Neuronal stem cell (in vitro differentiated cells): Measurements from ENCODE around the gene PTGDR.

Experiments used
- DNase-seq: peaks from one replicate; pipeline ENCODE4 v3.0.0-alpha.2; 2013; ENCODE audit warnings: low spot score
- H2AFZ ChIP-seq: one replicate; pipeline ENCODE4 v1.6.1; 2013; ENCODE audit warnings: mild to moderate bottlenecking, low read length, inconsistent platforms
- H2AK5ac ChIP-seq: 2 replicates; pipeline ENCODE4 v1.6.1; 2013; ENCODE audit warnings: low read depth, mild to moderate bottlenecking, inconsistent platforms, low read length, moderate library complexity, mixed read lengths
- H2BK120ac ChIP-seq: 2 replicates; pipeline ENCODE4 v1.6.1; 2013; ENCODE audit warnings: low read depth, mild to moderate bottlenecking, inconsistent platforms, low read length, moderate library complexity, mixed read lengths
- H2BK12ac ChIP-seq: one replicate; pipeline ENCODE4 v1.6.1; 2013; ENCODE audit warnings: low read length, inconsistent platforms
- H2BK15ac ChIP-seq: 2 replicates; pipeline ENCODE4 v1.6.1; 2013; ENCODE audit warnings: mild to moderate bottlenecking, low read length, inconsistent platforms, mixed read lengths
- H2BK5ac ChIP-seq: one replicate; pipeline ENCODE4 v1.6.1; 2013; ENCODE audit warnings: inconsistent platforms, mild to moderate bottlenecking, low read length, moderate library complexity
- H3K14ac ChIP-seq: one replicate; pipeline ENCODE4 v1.6.1; 2013; ENCODE audit warnings: low read length, inconsistent platforms
- H3K18ac ChIP-seq: 2 replicates; pipeline ENCODE4 v1.6.1; 2013; ENCODE audit warnings: low read length, inconsistent platforms
- H3K23ac ChIP-seq: 2 replicates; pipeline ENCODE4 v1.6.1; 2013; ENCODE audit warnings: low read depth, mild to moderate bottlenecking, mixed read lengths, low read length, inconsistent platforms; ENCODE audit not compliant: poor library complexity
- H3K27ac ChIP-seq: replicated peaks from 3 replicates; pipeline ENCODE4 v1.5.1; 2013; ENCODE audit warnings: low read length, inconsistent platforms
- H3K27me3 ChIP-seq, 3 experiments: 2 replicates each; pipeline ENCODE4 v1.6.1; 2013; ENCODE audit warnings: low read length in 3 of 3, mild to moderate bottlenecking in 2 of 3, inconsistent platforms in 1 of 3, low read depth in 1 of 3, mixed read lengths in 1 of 3, moderate library complexity in 1 of 3; ENCODE audit not compliant: control insufficient read depth in 3 of 3, insufficient read depth in 3 of 3
- H3K36me3 ChIP-seq, 2 donors: replicated peaks in 1 of 2; 2 replicates each; pipeline ENCODE4 v1.6.1; 2013; ENCODE audit warnings: low read length in 2 of 2; ENCODE audit not compliant: control insufficient read depth in 2 of 2, insufficient read depth in 2 of 2
- H3K4ac ChIP-seq: 2 replicates; pipeline ENCODE4 v1.6.1; 2013; ENCODE audit warnings: inconsistent platforms, mild to moderate bottlenecking, low read length, moderate library complexity
- H3K4me1 ChIP-seq, 2 donors: 1 replicate in 1 of 2; 2 replicates in 1 of 2; pipeline ENCODE4 v1.6.1; 2013; ENCODE audit warnings: low read length in 2 of 2, low read depth in 1 of 2; ENCODE audit not compliant: control insufficient read depth in 2 of 2, insufficient read depth in 1 of 2
- H3K4me2 ChIP-seq: one replicate; pipeline ENCODE4 v1.6.1; 2013; ENCODE audit warnings: mild to moderate bottlenecking, low read length, inconsistent platforms; ENCODE audit not compliant: insufficient read depth, poor library complexity, severe bottlenecking
- H3K4me3 ChIP-seq, 2 donors: 2 replicates each; pipeline ENCODE4 v1.5.1; 2013; ENCODE audit warnings: low read length in 2 of 2, mild to moderate bottlenecking in 2 of 2, inconsistent platforms in 1 of 2, moderate library complexity in 1 of 2
- H3K79me1 ChIP-seq: one replicate; pipeline ENCODE4 v1.6.1; 2013; ENCODE audit warnings: low read depth, mild to moderate bottlenecking, inconsistent platforms, low read length, moderate library complexity
- H3K9ac ChIP-seq: one replicate; pipeline ENCODE4 v1.6.1; 2013; ENCODE audit warnings: mild to moderate bottlenecking, low read depth, low read length, inconsistent platforms; ENCODE audit not compliant: poor library complexity
- H3K9me3 ChIP-seq, 2 donors: replicated peaks in 1 of 2; 2 replicates each; pipeline versions ENCODE3 to v1.6.1; 2013; ENCODE audit warnings: low read length in 2 of 2, mild to moderate bottlenecking in 2 of 2, inconsistent platforms in 1 of 2, low read depth in 1 of 2, mixed read lengths in 1 of 2, moderate library complexity in 1 of 2; ENCODE audit not compliant: control insufficient read depth in 2 of 2, insufficient read depth in 1 of 2
- H4K8ac ChIP-seq: one replicate; pipeline ENCODE4 v1.6.1; 2013; ENCODE audit warnings: low read depth, mild to moderate bottlenecking, inconsistent platforms, low read length, moderate library complexity
- H4K91ac ChIP-seq: one replicate; pipeline ENCODE4 v1.6.1; 2013; ENCODE audit warnings: low read length, low read depth, mild to moderate bottlenecking, inconsistent platforms; ENCODE audit not compliant: poor library complexity
- WGBS, 2 donors: extraction: QIAGEN DNeasy Blood & Tissue Kit; methylation state at CpG; one replicate each; pipeline ENCODE4 v1.1.7; 2013; ENCODE audit warnings: missing lambda C conversion rate in 2 of 2, mixed read lengths in 1 of 2; ENCODE audit not compliant: insufficient read length in 2 of 2, insufficient replicate concordance in 1 of 2; ENCODE audit errors: extremely low coverage in 2 of 2; 5-methylcytosine and 5-hydroxymethylcytosine counted together

The PTGDR gene

GRCh38 chr14:52262600-52262999 is 4.9 kb upstream of the PTGDR start:
- Histone ChIP-seq H2BK120ac (no peak overlapping the region), H3K23ac (peak overlapping the region; percentile 86), H3K27ac (no peak overlapping the region), H3K9ac (no peak overlapping the region), H2BK5ac (no peak overlapping the region), H3K27me3 (peaks cover 2 to 34% (median 15%) of the 10 kb centered on the region in 3 experiments), H4K91ac (no peak overlapping the region), H3K4me2 (no peak overlapping the region), H3K18ac (peak overlapping the region; percentile 11), H4K8ac (no peak overlapping the region), H3K4me3 (no peak overlapping the region), H2BK12ac (peak overlapping the region; percentile 91), H2AFZ (no peak overlapping the region), H3K4ac (no peak overlapping the region), H3K9me3 (peaks cover 0 to 3% of the 10 kb centered on the region in 2 donors), H3K79me1 (no peaks in the 10 kb centered on the region), H2BK15ac (peak overlapping the region; percentile 39), H3K36me3 (no peaks in the 10 kb centered on the region), H2AK5ac (no peak overlapping the region), H3K14ac (no peak overlapping the region), H3K4me1 (peaks cover 0 to 1% of the 10 kb centered on the region in 2 donors)
- no peak for DNase-seq
- WGBS, 2 donors, result no CpG with 5 or more reads among the region's 1 CpG

- H3K27ac ChIP-seq, result no peak overlapping the region
- H3K4ac ChIP-seq, result no peak overlapping the region
- peaks cover 0 to 1% of the 10 kb centered on the region in 2 donors for H3K4me1 ChIP-seq
- no peak overlapping the region for H2BK12ac ChIP-seq
- no peak overlapping the region for H2AFZ ChIP-seq
- no peak overlapping the region for H3K4me2 ChIP-seq
- no peak overlapping the region for H2BK15ac ChIP-seq
- H2AK5ac ChIP-seq, result no peak overlapping the region
- H3K79me1 ChIP-seq, result no peaks in the 10 kb centered on the region
- H3K14ac ChIP-seq, result no peak overlapping the region
- H3K18ac ChIP-seq, result no peak overlapping the region
- H3K9me3 ChIP-seq, result peaks cover 0 to 3% of the 10 kb centered on the region in 2 donors
- no peak overlapping the region for H3K4me3 ChIP-seq
- no peak overlapping the region for H4K8ac ChIP-seq
- DNase-seq, result no peak
- no peak overlapping the region for H3K23ac ChIP-seq
- no peaks in the 10 kb centered on the region for H3K36me3 ChIP-seq
- H2BK5ac ChIP-seq, result no peak overlapping the region
- no peak overlapping the region for H3K9ac ChIP-seq
- H2BK120ac ChIP-seq, result no peak overlapping the region
- no peak overlapping the region for H4K91ac ChIP-seq
- peaks cover 6 to 40% (median 21%) of the 10 kb centered on the region in 3 experiments for H3K27me3 ChIP-seq
Observed at GRCh38 chr14:52263190-52263589, 4.3 kb upstream of the PTGDR start.

- DNase-seq, result no peak
- Histone ChIP-seq H2AFZ (no peak overlapping the region), H3K4me2 (no peak overlapping the region), H3K4me3 (no peak overlapping the region), H3K9ac (no peak overlapping the region), H2BK15ac (no peak overlapping the region), H2BK5ac (no peak overlapping the region), H2BK120ac (no peak overlapping the region), H3K9me3 (peaks cover 0 to 3% of the 10 kb centered on the region in 2 donors), H3K4me1 (peaks cover 0 to 1% of the 10 kb centered on the region in 2 donors), H3K36me3 (no peaks in the 10 kb centered on the region), H3K14ac (no peak overlapping the region), H3K18ac (no peak overlapping the region), H2BK12ac (no peak overlapping the region), H3K4ac (no peak overlapping the region), H3K27ac (no peak overlapping the region), H2AK5ac (no peak overlapping the region), H3K79me1 (no peaks in the 10 kb centered on the region), H3K27me3 (peaks cover 14 to 60% (median 36%) of the 10 kb centered on the region in 3 experiments), H4K8ac (no peak overlapping the region), H4K91ac (no peak overlapping the region), H3K23ac (no peak overlapping the region)
- WGBS, 2 donors, result no CpG with 5 or more reads among the region's 5 CpGs
Observed at GRCh38 chr14:52265253-52265652, 2.2 kb upstream of the PTGDR start.

DNA sequence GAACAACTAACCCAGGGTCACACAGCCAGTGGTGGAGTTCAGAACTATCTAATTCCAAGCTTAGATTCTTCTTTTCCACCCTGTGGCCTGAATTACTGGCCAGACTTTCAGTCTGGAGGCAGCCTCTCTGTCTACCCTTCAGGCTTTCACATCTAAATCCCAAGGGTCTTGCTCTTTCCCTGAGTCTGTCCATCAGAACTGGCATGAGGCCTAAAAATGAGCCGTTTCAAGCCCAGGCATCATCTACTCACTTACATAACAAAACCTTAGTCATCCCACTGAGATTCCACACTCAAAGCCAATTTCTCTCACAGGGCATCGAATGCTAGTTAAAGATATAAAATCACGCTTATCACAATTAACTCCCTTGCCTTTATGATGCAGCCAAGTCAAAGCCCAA is 1.3 kb upstream of the PTGDR start:
- Histone ChIP-seq H3K36me3 (no peaks in the 10 kb centered on the region), H3K79me1 (no peaks in the 10 kb centered on the region), H3K14ac (no peak overlapping the region), H2BK5ac (no peak overlapping the region), H2AK5ac (no peak overlapping the region), H2BK120ac (no peak overlapping the region), H2BK12ac (no peak overlapping the region), H3K4me2 (no peak overlapping the region), H3K9ac (no peak overlapping the region), H3K27me3 (peaks cover 14 to 69% (median 36%) of the 10 kb centered on the region in 3 experiments), H3K4me3 (no peak overlapping the region), H3K23ac (no peak overlapping the region), H4K8ac (no peak overlapping the region), H2AFZ (no peak overlapping the region), H3K27ac (no peak overlapping the region), H4K91ac (no peak overlapping the region), H3K4me1 (peaks cover 0 to 1% of the 10 kb centered on the region in 2 donors), H2BK15ac (no peak overlapping the region), H3K18ac (no peak overlapping the region), H3K9me3 (peaks cover 0 to 3% of the 10 kb centered on the region in 2 donors), H3K4ac (no peak overlapping the region)
- DNase-seq, result no peak
- WGBS, 2 donors, result no CpG with 5 or more reads among the region's 3 CpGs
